Astrocyte (in vitro differentiated cells and primary cell): ENCODE results near the gene ARHGAP26. TPM values are rescaled to one million over a fixed set of nuclear protein-coding genes. Genes with fewer than 3 reads are reported as not detected.

ENCODE experiments used
- DNase-seq: peaks from one replicate; pipeline ENCODE4 v3.0.0-alpha.2; 2010; ENCODE audit warnings: low read depth
- FAIRE-seq: peaks from 2 replicates; lab custom pipeline; 2011; peaks lifted over from hg19 to GRCh38; lab: Jason Lieb, UNC
- H2AFZ ChIP-seq: 2 replicates; pipeline ENCODE4 v1.6.0; 2012; ENCODE audit warnings: low read depth, low read length, inconsistent platforms
- H3K27ac ChIP-seq: 2 replicates; pipeline ENCODE4 v1.5.1; 2011; ENCODE audit warnings: low read depth, low read length, inconsistent platforms
- H3K27me3 ChIP-seq: 2 replicates; pipeline ENCODE4 v1.6.0; 2011; ENCODE audit warnings: low read length, inconsistent platforms; ENCODE audit not compliant: insufficient read depth
- H3K36me3 ChIP-seq: 2 replicates; pipeline ENCODE4 v1.5.1; 2011; ENCODE audit warnings: low read length, inconsistent platforms; ENCODE audit not compliant: insufficient read depth
- H3K4me1 ChIP-seq: 2 replicates; pipeline ENCODE4 v1.5.1; 2011; ENCODE audit warnings: low read length, inconsistent platforms; ENCODE audit not compliant: insufficient read depth
- H3K4me2 ChIP-seq: 2 replicates; pipeline ENCODE4 v1.6.0; 2012; ENCODE audit warnings: low read length, inconsistent platforms
- H3K4me3 ChIP-seq: 2 replicates; pipeline ENCODE4 v1.5.1; 2011; ENCODE audit warnings: low read depth, mild to moderate bottlenecking, low read length, inconsistent platforms; ENCODE audit not compliant: insufficient read depth
- H3K79me2 ChIP-seq: 2 replicates; pipeline ENCODE4 v1.6.0; 2012; ENCODE audit warnings: mild to moderate bottlenecking, low read length, inconsistent platforms; ENCODE audit not compliant: insufficient read depth
- H3K9ac ChIP-seq: 2 replicates; pipeline ENCODE4 v1.6.0; 2012; ENCODE audit warnings: mild to moderate bottlenecking, low read length, inconsistent platforms
- H3K9me3 ChIP-seq: 2 replicates; pipeline ENCODE4 v1.5.1; 2012; ENCODE audit warnings: low read depth, mild to moderate bottlenecking, low read length, inconsistent platforms; ENCODE audit not compliant: insufficient read depth
- H4K20me1 ChIP-seq: 2 replicates; pipeline ENCODE4 v1.6.0; 2012; ENCODE audit warnings: low read length, inconsistent platforms; ENCODE audit not compliant: insufficient read depth
- H3K27ac Mint-ChIP-seq: one replicate; pipeline ENCODE4 v1.8.0; 2021; ENCODE audit warnings: mild to moderate bottlenecking, mixed read lengths; ENCODE audit not compliant: unreplicated experiment
- H3K27me3 Mint-ChIP-seq: one replicate; pipeline ENCODE4 v1.8.0; 2021; ENCODE audit warnings: low read depth, mixed read lengths; ENCODE audit not compliant: unreplicated experiment
- H3K36me3 Mint-ChIP-seq: one replicate; pipeline ENCODE4 v1.8.0; 2021; ENCODE audit warnings: low read depth, mixed read lengths; ENCODE audit not compliant: unreplicated experiment
- H3K4me1 Mint-ChIP-seq: one replicate; pipeline ENCODE4 v1.8.0; 2021; ENCODE audit warnings: low read depth, mixed read lengths; ENCODE audit not compliant: unreplicated experiment
- H3K4me3 Mint-ChIP-seq: one replicate; pipeline ENCODE4 v1.8.0; 2021; ENCODE audit warnings: mild to moderate bottlenecking, moderate library complexity, mixed read lengths; ENCODE audit not compliant: unreplicated experiment
- H3K9me3 Mint-ChIP-seq: one replicate; pipeline ENCODE4 v1.8.0; 2021; ENCODE audit warnings: mild to moderate bottlenecking, mixed read lengths; ENCODE audit not compliant: unreplicated experiment
- EZH2 ChIP-seq: IDR thresholded peaks from 2 replicates; pipeline ENCODE4 v1.6.1; 2012; ENCODE audit warnings: mild to moderate bottlenecking, low read length, inconsistent platforms; ENCODE audit not compliant: insufficient read depth
- total RNA-seq: library from RNA; stranded (reverse); gene quantifications from 2 replicates; pipeline ENCODE4 v1.2.1, GENCODE V29; 2021
- TF ChIP-seq, protein P1 (sequence below): IDR thresholded peaks from 2 replicates; pipeline ENCODE4 v1.5.1; 2011; ENCODE audit warnings: low read depth, mild to moderate bottlenecking, inconsistent platforms, low read length, moderate library complexity; ENCODE audit not compliant: insufficient read depth

ARHGAP26 gene
- total RNA-seq, 1 donor from 2014 or later = 5.6 TPM

DNA sequence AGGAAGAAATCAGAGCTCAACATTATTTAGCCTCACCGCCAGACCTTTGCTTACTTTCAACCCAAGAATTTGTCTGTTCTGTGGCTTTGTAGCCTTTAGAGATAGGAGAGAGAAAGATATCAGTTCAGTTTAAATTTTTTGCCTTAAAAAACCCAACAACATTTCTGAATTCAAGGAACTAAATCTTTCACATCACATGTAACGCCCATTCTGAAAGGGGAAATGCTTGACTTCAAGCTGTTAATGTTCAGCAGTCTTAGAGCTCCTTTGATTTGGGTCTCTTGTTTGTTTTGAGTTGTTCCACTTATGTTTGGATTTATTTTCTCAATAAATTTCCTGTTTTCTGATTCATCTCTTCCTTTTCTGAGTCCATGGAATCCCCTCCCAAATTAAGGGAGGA, 294.5 kb downstream of the ARHGAP26 start:
- Histone ChIP-seq H3K27me3 (no peaks in the 10 kb centered on the region), H3K4me2 (peak overlapping the region; percentile 19), H3K9me3 (no peaks in the 10 kb centered on the region), H3K27ac (no peak overlapping the region), H2AFZ (no peak overlapping the region), H3K4me3 (no peak overlapping the region), H3K4me1 (peaks cover 16% of the 10 kb centered on the region), H3K79me2 (no peaks in the 10 kb centered on the region), H3K9ac (no peak overlapping the region), H3K36me3 (no peaks in the 10 kb centered on the region), H4K20me1 (no peaks in the 10 kb centered on the region)
- Mint-ChIP-seq H3K27me3 (no peaks in the 10 kb centered on the region), H3K27ac (no peak overlapping the region), H3K4me3 (no peak overlapping the region), H3K4me1 (peaks cover 27% of the 10 kb centered on the region), H3K9me3 (no peaks in the 10 kb centered on the region), H3K36me3 (peaks cover 2% of the 10 kb centered on the region)
- DNase-seq (no peak), FAIRE-seq (no peak)
- TF ChIP-seq EZH2 = no peak

- Mint-ChIP-seq H3K27ac (no peak overlapping the region), H3K36me3 (peaks cover 4% of the 10 kb centered on the region), H3K4me3 (no peak overlapping the region), H3K9me3 (no peaks in the 10 kb centered on the region), H3K4me1 (peaks cover 25% of the 10 kb centered on the region), H3K27me3 (no peaks in the 10 kb centered on the region)
- Histone ChIP-seq H3K4me1 (peaks cover 15% of the 10 kb centered on the region), H2AFZ (no peak overlapping the region), H3K9ac (no peak overlapping the region), H4K20me1 (no peaks in the 10 kb centered on the region), H3K4me2 (no peak overlapping the region), H3K36me3 (no peaks in the 10 kb centered on the region), H3K4me3 (no peak overlapping the region), H3K79me2 (no peaks in the 10 kb centered on the region), H3K9me3 (no peaks in the 10 kb centered on the region), H3K27ac (no peak overlapping the region), H3K27me3 (no peaks in the 10 kb centered on the region)
- DNase-seq (peak; percentile 69), FAIRE-seq (no peak)
- TF ChIP-seq, protein P1, sequence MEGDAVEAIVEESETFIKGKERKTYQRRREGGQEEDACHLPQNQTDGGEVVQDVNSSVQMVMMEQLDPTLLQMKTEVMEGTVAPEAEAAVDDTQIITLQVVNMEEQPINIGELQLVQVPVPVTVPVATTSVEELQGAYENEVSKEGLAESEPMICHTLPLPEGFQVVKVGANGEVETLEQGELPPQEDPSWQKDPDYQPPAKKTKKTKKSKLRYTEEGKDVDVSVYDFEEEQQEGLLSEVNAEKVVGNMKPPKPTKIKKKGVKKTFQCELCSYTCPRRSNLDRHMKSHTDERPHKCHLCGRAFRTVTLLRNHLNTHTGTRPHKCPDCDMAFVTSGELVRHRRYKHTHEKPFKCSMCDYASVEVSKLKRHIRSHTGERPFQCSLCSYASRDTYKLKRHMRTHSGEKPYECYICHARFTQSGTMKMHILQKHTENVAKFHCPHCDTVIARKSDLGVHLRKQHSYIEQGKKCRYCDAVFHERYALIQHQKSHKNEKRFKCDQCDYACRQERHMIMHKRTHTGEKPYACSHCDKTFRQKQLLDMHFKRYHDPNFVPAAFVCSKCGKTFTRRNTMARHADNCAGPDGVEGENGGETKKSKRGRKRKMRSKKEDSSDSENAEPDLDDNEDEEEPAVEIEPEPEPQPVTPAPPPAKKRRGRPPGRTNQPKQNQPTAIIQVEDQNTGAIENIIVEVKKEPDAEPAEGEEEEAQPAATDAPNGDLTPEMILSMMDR = no peak
- TF ChIP-seq EZH2 = no peak
These were observed 295.2 kb downstream of the ARHGAP26 start for GRCh38 chr5:143065185-143065965.

- H3K79me2 ChIP-seq = no peaks in the 10 kb centered on the region
- Mint-ChIP-seq H3K36me3 (peaks cover 8% of the 10 kb centered on the region), H3K9me3 (no peaks in the 10 kb centered on the region), H3K27ac (no peak overlapping the region), H3K4me1 (peaks cover 23% of the 10 kb centered on the region), H3K4me3 (no peak overlapping the region), H3K27me3 (no peaks in the 10 kb centered on the region)
- H3K9me3 ChIP-seq = no peaks in the 10 kb centered on the region
- DNase-seq (no peak), FAIRE-seq (no peak)
- H3K9ac ChIP-seq = no peak overlapping the region
- no peaks in the 10 kb centered on the region for H3K27me3 ChIP-seq
- H2AFZ ChIP-seq = no peak overlapping the region
- no peaks in the 10 kb centered on the region for H4K20me1 ChIP-seq
- no peak overlapping the region for H3K4me3 ChIP-seq
- no peak for TF ChIP-seq EZH2
- TF ChIP-seq, protein P1 = no peak
- no peak overlapping the region for H3K4me2 ChIP-seq
- H3K27ac ChIP-seq = no peak overlapping the region
- peaks cover 9% of the 10 kb centered on the region for H3K4me1 ChIP-seq
- H3K36me3 ChIP-seq = no peaks in the 10 kb centered on the region
These were observed 295.9 kb downstream of the ARHGAP26 start for GRCh38 chr5:143065996-143066522.
